ENCODE data around the gene SPPL2A. TPM values are rescaled to one million over a fixed set of nuclear protein-coding genes. Genes with fewer than 3 reads are reported as not detected.

Gene SPPL2A
- total and polyA plus RNA-seq, 9 of the 15 experiments (the other 6 are each of a cell fraction or from before 2014, with no cell fraction given) = 9.8 to 66.1 (median 38.0) TPM

DNA sequence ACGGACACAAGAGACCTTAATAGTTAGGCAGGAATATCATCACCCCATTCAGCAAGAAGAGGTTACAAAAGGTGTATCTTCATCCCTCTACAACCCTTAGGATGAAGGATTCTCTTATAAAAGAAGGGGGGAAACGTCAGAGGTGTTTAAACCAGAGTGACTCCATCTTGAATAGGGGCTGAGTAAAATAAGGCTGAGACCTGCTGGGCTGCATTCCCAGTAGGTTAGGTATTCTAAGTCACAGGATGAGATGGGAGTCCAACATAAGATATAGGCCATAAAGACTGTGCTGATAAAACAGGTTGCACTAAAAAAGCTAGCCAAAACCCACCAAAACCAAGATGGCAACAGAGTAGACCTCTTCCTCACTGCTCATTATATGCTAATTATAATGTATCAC lies 95.4 kb downstream of the SPPL2A start:
- ChIA-PET CTCF (ENCODE audit: low intra/inter-chr PET ratio) (no interaction called here), POLR2A (no interaction called here)
- no peak overlapping the region for H3K27ac ChIP-seq (ENCODE audit: extremely low read depth, low read depth, low read length)
- TF ChIP-seq NR2C1 (IDR thresholded peaks at IDR 0.05) = no peak
- TF ChIP-seq NR2C1 (tag; IDR thresholded peaks at IDR 0.05) = 0 out of 2 replicates have a peak, but pooled peaks have one; percentile 9
- no peak for TF ChIP-seq CBX2 (IDR thresholded peaks at IDR 0.05; ENCODE audit: insufficient read depth, low read length, poor library complexity, severe bottlenecking)
- TF ChIP-seq, protein P1, sequence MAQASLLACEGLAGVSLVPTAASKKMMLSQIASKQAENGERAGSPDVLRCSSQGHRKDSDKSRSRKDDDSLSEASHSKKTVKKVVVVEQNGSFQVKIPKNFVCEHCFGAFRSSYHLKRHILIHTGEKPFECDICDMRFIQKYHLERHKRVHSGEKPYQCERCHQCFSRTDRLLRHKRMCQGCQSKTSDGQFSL (CRISPR knock-in tag; IDR thresholded peaks at IDR 0.05) = no peak
- TF ChIP-seq, protein P1 (tag; IDR thresholded peaks at IDR 0.05) = no peak
- TF ChIP-seq ZNF644 (tag; IDR thresholded peaks at IDR 0.05; ENCODE audit: low read depth) = no peak
- TF ChIP-seq CHD2 (IDR thresholded peaks at IDR 0.05; ENCODE audit: low read depth, low read length) = no peak
- TF ChIP-seq DMBX1 (CRISPR knock-in tag; IDR thresholded peaks at IDR 0.05; ENCODE audit: borderline replicate concordance) = 0 out of 2 replicates have a peak, but pooled peaks have one; percentile 42
- TF ChIP-seq, protein P2, sequence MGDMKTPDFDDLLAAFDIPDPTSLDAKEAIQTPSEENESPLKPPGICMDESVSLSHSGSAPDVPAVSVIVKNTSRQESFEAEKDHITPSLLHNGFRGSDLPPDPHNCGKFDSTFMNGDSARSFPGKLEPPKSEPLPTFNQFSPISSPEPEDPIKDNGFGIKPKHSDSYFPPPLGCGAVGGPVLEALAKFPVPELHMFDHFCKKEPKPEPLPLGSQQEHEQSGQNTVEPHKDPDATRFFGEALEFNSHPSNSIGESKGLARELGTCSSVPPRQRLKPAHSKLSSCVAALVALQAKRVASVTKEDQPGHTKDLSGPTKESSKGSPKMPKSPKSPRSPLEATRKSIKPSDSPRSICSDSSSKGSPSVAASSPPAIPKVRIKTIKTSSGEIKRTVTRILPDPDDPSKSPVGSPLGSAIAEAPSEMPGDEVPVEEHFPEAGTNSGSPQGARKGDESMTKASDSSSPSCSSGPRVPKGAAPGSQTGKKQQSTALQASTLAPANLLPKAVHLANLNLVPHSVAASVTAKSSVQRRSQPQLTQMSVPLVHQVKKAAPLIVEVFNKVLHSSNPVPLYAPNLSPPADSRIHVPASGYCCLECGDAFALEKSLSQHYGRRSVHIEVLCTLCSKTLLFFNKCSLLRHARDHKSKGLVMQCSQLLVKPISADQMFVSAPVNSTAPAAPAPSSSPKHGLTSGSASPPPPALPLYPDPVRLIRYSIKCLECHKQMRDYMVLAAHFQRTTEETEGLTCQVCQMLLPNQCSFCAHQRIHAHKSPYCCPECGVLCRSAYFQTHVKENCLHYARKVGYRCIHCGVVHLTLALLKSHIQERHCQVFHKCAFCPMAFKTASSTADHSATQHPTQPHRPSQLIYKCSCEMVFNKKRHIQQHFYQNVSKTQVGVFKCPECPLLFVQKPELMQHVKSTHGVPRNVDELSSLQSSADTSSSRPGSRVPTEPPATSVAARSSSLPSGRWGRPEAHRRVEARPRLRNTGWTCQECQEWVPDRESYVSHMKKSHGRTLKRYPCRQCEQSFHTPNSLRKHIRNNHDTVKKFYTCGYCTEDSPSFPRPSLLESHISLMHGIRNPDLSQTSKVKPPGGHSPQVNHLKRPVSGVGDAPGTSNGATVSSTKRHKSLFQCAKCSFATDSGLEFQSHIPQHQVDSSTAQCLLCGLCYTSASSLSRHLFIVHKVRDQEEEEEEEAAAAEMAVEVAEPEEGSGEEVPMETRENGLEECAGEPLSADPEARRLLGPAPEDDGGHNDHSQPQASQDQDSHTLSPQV (IDR thresholded peaks at IDR 0.05) = peak; percentile 77
- TF ChIP-seq SRSF9 (IDR thresholded peaks at IDR 0.05; ENCODE audit: borderline replicate concordance, low read depth, low read length) = no peak
- TF ChIP-seq RBM25 (IDR thresholded peaks at IDR 0.05; ENCODE audit: low read depth, low read length, severe bottlenecking) = no peak
- no peak for TF ChIP-seq ZNF253 (CRISPR knock-in tag; conservative IDR thresholded peaks at IDR 0.05)
- TF ChIP-seq, protein P3, sequence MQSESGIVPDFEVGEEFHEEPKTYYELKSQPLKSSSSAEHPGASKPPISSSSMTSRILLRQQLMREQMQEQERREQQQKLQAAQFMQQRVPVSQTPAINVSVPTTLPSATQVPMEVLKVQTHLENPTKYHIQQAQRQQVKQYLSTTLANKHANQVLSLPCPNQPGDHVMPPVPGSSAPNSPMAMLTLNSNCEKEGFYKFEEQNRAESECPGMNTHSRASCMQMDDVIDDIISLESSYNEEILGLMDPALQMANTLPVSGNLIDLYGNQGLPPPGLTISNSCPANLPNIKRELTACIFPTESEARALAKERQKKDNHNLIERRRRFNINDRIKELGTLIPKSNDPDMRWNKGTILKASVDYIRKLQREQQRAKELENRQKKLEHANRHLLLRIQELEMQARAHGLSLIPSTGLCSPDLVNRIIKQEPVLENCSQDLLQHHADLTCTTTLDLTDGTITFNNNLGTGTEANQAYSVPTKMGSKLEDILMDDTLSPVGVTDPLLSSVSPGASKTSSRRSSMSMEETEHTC (IDR thresholded peaks at IDR 0.05) = no peak
- no peak for TF ChIP-seq ELF4 (CRISPR knock-in tag; IDR thresholded peaks at IDR 0.05)
- no peak for TF ChIP-seq CBFA2T3 (IDR thresholded peaks at IDR 0.05)
- in situ Hi-C loops (cut with MboI) (no loop called here), intact Hi-C loops (cut with micrococcal nuclease) (no loop called here)
- no peaks in the 10 kb centered on the region for H4K20me1 ChIP-seq (replicated peaks; ENCODE audit: control insufficient read depth, insufficient read depth, low read length)
- no peak overlapping the region for H2AFZ ChIP-seq (ENCODE audit: low read depth, low read length)
- ATAC-seq (no peak), DNase-seq (ENCODE audit: extremely low read depth in 1 of 4, low spot score in 3 of 4) (no peak), FAIRE-seq (no peak)
- H3K36me3 ChIP-seq (ENCODE audit: control insufficient read depth, insufficient read depth, low read length) = peaks cover 52% of the 10 kb centered on the region
- H3K4me3 ChIP-seq = no peak overlapping the region
- H3K27me3 ChIP-seq (ENCODE audit: control insufficient read depth in 2 of 2, insufficient read depth in 2 of 2, low read length in 2 of 2) = no peaks in the 10 kb centered on the region
- no peaks in the 10 kb centered on the region; a peak in 1 of 5 replicates for H3K4me1 ChIP-seq (replicated peaks in 1 of 2; ENCODE audit: control insufficient read depth in 2 of 2, insufficient read depth in 2 of 2, low read length in 2 of 2)
- no peaks in the 10 kb centered on the region for H3K9me3 ChIP-seq (replicated peaks; ENCODE audit: control insufficient read depth, insufficient read depth, low read depth, low read length)
- 67% methylated on average over 2 of the region's 2 CpGs for WGBS (ENCODE audit: insufficient coverage, low coverage, missing lambda C conversion rate)
- no peak overlapping the region for H3K9ac ChIP-seq (ENCODE audit: insufficient read depth in 1 of 2, low read depth in 2 of 2, low read length in 2 of 2)
- no TSS peak for BruUV-seq (replicated peaks)
- H3K9me1 ChIP-seq (ENCODE audit: control insufficient read depth, insufficient read depth, low read length) = no peaks in the 10 kb centered on the region
- peaks cover 75% of the 10 kb centered on the region for H3K79me2 ChIP-seq (ENCODE audit: control insufficient read depth, insufficient read depth, low read length)
- no peak overlapping the region for H3K4me2 ChIP-seq (ENCODE audit: insufficient read depth, low read length)
